D721Med (cell line): Measurements from ENCODE around the gene FAM111A.

ENCODE experiments used
- DNase-seq: peaks from one replicate; pipeline ENCODE4 v3.0.0; 2011; ENCODE audit warnings: low spot score; ENCODE audit not compliant: insufficient read length
- FAIRE-seq: peaks from 2 replicates; lab custom pipeline; 2011; peaks lifted over from hg19 to GRCh38; lab: Jason Lieb, UNC
- TF ChIP-seq, protein P1 (sequence below): IDR thresholded peaks from 2 replicates; pipeline ENCODE4 v1.5.1; 2012; ENCODE audit warnings: mild to moderate bottlenecking, control low read depth; ENCODE audit not compliant: insufficient read depth; ENCODE audit errors: missing control alignments

FAM111A gene

GRCh38 chr11:59196777-59197176 lies 54.1 kb downstream of the FAM111A start:
- DNase-seq = no peak
- TF ChIP-seq, protein P1, sequence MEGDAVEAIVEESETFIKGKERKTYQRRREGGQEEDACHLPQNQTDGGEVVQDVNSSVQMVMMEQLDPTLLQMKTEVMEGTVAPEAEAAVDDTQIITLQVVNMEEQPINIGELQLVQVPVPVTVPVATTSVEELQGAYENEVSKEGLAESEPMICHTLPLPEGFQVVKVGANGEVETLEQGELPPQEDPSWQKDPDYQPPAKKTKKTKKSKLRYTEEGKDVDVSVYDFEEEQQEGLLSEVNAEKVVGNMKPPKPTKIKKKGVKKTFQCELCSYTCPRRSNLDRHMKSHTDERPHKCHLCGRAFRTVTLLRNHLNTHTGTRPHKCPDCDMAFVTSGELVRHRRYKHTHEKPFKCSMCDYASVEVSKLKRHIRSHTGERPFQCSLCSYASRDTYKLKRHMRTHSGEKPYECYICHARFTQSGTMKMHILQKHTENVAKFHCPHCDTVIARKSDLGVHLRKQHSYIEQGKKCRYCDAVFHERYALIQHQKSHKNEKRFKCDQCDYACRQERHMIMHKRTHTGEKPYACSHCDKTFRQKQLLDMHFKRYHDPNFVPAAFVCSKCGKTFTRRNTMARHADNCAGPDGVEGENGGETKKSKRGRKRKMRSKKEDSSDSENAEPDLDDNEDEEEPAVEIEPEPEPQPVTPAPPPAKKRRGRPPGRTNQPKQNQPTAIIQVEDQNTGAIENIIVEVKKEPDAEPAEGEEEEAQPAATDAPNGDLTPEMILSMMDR = no peak
- FAIRE-seq = no peak

- FAIRE-seq = no peak
- DNase-seq = no peak
- TF ChIP-seq, protein P1 = no peak
Observed at GRCh38 chr11:59197991-59198390, 55.3 kb downstream of the FAM111A start.

GRCh38 chr11:59198726-59199125 lies 56.1 kb downstream of the FAM111A start:
- FAIRE-seq = no peak
- TF ChIP-seq, protein P1 = no peak
- no peak for DNase-seq

- DNase-seq (no peak), FAIRE-seq (no peak)
- TF ChIP-seq, protein P1 = no peak
Observed at GRCh38 chr11:59199546-59200422, 57.1 kb downstream of the FAM111A start.

GRCh38 chr11:59200423-59200746 lies 57.7 kb downstream of the FAM111A start:
- FAIRE-seq (no peak), DNase-seq (no peak)
- TF ChIP-seq, protein P1 = no peak

GRCh38 chr11:59201353-59201752 lies 58.7 kb downstream of the FAM111A start:
- DNase-seq = no peak
- FAIRE-seq = no peak
- TF ChIP-seq, protein P1 = no peak
